ENCODE results near the gene GP1BB.

The GP1BB gene

GRCh38 chr22:19727310-19728150, 4.2 kb downstream of the GP1BB start:
- no peak for DNase-seq (ENCODE audit: low read depth, low spot score)

DNA sequence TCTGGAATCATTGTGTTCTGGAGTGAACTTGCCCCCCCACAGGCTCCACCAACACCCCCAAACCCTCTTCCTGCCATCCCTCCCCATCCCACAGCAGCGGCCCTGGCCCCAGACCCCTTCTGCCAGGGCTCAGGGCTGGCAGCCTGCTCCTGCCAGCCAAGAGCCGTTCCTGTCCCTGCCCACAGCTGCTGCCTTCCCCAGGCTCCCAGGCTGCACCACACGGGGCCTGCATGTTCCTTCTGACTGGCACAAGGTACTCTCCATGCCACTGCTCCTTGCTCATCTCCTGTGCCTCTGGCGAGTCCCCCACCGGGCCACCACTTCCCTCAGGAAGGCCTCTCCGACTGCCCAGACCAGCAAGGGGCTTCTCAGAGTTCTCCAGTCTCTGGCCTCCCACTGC, 4.9 kb downstream of the GP1BB start:
- no peak for DNase-seq (ENCODE audit: low read depth, low spot score)

GRCh38 chr22:19728836-19729235, 5.5 kb downstream of the GP1BB start:
- DNase-seq (ENCODE audit: low read depth, low spot score) = no peak

GRCh38 chr22:19729507-19729906, 6.2 kb downstream of the GP1BB start:
- DNase-seq (ENCODE audit: low read depth, low spot score) = no peak

DNA sequence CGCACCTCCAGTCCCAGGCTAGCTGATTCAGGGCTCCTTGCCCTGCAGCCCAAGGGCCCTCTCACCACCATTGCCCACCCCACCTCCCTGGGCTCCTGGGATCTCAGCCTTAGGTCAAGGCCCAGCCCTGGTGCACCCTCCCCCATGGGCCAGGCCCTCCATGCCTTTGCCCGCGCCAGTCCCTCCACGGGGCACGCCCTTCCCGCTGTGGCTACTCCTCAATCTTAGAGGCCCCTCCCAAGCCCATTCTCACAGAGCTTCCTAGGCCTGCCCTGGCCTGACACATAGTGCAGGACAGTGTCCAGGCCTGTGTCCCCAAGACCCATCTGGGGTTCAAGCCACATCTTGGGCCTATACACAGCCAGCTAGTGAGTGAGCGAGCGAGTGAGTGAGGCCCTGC, 6.9 kb downstream of the GP1BB start:
- DNase-seq (ENCODE audit: low read depth, low spot score) = no peak

DNA sequence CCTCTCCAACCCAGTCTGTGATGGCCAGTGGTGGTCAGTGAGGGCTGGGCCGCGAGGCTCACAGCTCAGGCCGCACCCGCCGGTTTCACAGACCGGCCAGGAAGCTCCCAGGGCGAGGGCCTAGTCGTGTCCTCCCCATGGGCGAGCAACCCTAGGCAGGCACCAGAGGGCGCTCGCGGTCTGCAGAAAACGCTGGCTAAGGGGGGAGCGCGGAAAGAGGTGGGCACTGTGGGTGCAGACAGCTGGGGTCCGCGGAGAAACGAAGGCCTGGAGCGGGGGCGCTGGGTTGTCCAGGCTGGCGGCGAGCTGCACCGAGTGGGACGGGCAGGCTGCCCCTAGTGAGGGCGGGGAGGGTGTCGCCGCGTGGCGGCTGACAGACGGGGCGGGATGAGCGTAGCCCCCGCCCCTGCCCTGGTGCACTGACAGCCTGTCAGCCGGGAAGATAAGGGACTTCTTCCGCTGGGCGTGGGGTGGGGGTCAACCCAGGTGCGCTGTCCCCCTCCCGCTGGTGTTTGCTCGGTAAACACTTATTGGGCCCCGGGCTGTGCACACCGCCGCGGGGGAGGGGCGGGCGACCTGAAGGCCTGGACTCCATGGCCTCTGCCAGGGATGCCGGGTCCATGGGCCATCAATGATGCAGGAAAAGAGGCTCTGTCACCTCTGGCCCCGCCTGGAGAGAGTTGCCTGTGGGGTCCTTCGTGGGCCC, 7.5 kb downstream of the GP1BB start:
- peak; percentile 89 for DNase-seq (ENCODE audit: low read depth, low spot score)

DNA sequence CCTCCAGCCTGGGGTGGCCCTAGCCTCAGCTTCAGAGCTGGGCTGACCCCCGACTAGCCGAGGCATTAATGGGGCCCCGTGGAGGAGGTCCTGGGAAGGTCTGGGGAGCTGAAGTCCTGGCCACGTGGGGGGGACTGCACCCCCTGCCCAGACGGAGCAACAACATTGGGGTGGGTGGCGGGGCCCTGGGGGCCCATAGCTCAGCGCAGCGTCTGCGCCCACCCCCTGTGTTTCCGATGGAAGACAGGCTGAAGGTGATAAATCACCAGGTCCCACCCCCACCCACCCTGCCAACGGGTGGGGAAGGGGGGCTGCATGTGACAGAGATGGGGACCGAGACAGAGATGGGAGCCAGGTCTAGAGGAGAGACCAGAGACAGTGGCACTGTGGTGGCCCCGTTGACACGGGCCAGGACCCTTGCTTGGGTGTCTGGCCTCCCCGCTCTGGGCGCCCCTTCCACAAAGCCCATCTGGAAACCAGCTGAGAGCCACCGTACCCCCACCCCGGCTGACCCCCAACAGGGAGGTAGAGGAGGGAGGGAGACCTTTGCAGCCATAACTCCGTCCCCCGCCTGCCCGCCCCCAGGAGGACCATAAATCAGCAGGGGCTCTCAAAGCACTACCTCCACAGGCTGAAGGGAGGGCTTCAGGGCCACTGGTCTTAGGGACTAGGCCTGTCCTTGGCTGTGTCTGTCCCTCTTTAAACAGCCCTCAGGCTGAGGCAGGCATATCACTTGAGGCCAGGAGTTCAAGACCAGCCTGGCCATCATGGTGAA, 8.2 kb downstream of the GP1BB start:
- no peak for DNase-seq (ENCODE audit: low read depth, low spot score)

DNA sequence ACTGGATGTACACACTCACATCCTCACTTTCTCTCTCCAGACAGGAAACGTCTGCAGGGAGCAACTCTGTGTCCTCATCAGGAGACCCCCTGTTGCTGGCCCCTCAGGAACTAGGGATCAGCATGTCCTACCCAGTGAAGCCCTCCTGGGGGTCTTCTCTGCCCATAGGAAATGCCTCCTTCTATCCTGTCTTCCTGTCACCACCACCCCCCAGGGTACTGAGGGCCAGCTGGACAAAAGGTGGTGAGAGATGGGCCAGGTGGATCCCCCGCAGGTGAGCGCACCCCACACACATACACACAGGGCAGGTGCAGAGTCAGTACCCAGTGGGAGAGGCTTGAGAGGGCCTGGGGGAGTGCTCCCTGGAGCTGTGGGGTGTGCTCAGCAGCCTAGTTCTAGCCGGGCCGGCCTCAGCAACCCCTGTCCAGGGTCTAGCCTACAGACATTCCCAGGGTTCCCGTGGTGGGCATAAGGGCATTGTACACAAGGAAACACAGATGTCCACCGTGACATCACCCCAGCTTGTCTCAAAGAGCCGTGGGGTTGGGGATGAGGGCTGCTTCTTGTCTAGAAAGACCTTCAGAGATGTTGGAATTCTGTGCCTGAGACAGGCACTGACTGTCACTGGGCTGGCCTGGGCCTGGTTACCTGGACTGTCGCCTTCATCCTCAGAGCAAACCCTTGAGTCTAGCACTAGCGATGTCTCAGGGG, 9.2 kb downstream of the GP1BB start:
- DNase-seq (ENCODE audit: low read depth, low spot score) = no peak

GRCh38 chr22:19733755-19734154, 10.4 kb downstream of the GP1BB start:
- no peak for DNase-seq (ENCODE audit: low read depth, low spot score)

GRCh38 chr22:19734163-19734562, 10.8 kb downstream of the GP1BB start:
- DNase-seq (ENCODE audit: low read depth, low spot score) = no peak

DNA sequence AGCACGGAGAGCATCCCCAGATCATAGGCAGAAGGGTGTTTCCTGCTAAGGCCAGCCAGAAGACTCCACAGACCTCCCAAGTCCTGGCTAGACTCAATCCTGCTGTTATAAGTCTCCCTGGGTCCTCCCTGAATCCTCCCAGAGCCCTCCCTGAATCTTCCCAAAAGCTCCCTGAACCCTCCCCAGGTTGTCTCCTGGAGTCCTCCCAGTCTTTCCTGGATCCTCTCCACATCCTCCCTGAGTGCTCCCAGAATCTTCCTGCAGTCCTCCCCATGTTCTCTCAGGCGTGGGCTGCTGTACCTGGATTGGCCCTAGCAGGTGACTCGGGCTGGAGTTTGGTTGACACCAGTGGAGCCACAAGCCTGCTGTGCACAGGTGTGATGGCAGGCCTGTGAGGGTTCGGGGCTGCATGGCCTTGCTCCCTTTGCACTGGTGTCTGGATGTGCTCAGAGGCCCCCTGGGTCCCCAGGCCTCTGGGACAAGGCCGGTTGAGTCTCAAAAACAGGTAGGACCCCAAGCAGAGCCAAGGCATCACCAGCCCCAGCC, 11.6 kb downstream of the GP1BB start:
- no peak for DNase-seq (ENCODE audit: low read depth, low spot score)

DNA sequence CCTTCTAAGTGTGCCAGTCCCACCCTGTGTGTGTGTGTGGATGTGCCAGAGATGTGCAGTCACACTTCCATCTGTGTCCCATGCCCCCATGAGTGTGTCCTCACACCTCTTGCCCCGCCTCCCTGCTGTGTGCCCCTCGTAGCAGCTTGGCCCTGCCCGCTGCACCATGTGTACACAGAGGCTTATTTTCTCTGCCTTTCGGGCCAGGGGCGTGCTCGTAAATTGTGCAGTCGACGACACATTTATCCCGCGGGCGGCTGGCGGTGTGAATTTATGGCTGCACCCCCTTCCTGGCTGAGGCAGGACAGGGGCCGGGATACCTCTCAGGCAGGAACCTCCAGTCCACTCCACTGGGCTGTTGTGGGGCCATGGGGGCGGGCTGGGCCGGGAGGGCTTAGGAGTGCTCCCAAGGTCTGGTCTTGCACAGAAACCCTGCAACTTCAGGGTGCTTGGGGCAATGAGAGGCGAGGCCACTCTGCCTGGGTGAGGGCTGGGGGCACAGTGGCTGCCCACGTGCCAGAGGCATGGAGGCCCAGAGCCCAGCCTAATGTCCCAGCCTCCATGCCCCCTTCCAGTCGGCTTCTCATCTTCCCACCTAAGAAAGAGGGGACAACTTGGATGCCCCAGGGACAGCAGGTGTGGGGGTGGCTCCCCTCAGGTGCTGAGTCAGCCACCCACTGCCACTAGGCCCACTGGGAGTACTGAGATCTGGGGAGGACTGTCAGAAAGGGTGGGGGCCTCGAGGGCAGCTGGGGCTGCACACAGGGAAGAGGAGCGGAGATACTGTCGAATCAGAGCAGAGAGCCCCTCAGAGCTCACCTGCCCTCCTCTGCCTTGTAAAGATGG, 12.5 kb downstream of the GP1BB start:
- no peak for DNase-seq (ENCODE audit: low read depth, low spot score)

DNA sequence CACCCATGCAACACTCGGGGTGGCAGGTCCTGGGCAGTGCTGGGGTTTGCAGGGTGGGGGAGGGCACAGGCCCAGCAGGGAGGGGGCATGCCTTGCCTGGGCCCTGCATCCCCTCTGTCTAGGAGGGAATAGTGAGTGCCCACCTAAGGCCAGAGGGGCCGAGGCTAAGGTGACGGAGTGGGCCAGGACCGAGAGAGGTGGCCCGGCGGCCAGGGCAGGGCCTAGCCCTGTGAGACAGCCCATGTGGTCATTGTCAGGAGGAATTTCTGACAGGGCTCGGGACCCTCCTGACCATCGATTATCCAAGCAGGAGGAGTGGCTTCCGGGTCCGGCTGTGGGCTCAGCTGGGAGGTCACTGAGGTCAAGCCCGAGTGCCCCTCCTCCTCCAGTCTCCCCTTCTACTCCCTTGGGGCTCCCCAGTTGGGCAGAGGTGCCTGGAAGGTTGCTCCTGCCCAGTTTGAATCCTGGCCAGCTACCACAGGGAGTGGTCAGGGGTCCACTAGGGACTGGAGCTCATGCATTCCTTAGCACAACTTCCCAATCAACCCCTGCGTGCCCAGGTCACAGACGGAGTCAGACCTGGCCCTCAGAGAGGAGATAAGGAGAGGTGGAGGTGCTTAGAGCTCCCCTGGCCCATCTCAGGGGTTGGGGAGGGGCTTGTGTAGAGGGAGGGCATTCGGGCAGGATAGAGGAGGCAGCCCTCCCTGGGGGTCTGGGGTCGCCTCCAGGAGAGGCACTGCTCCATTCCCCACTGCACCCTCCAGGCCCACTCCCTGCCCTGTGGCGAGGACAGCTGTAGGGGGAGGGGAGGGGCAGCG, 14.7 kb downstream of the GP1BB start:
- no peak for DNase-seq (ENCODE audit: low read depth, low spot score)

DNA sequence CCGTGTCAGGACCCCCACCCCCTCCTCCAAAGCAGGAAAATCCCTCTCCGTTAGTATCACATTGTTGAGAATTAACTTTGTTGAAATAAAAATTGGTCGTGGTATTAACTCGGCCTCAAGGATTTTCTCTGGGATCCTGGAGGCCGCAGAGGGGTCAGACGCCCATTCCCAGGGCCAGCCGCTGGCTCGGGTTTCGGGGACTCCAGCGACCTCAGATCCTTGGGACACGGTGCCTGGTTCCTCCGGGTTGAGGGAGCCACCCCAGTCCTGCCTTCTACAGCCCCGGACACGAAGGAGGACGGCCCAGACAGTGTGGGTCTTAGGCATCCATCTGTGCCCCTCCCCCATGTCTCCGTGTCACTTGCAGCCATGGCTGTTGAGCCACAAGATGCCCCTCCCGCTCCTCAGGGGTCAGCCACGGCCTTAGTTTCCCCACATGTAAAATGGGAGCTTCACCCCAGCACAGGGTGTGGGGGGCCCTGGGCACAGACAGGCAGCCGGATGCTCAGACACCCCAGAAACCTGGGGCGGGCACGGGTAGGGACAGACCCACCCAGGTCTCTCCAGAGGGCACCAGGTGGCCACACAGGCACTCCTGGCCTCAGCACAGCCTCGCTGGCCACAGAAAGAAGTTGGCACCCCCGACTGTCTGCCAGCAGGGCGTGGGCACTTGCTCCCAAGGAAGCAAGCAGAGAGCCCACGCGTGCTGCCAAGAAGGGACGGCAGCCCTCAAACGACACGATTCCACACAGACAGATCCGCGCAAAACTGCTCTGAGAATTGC, 15.5 kb downstream of the GP1BB start:
- no peak for DNase-seq (ENCODE audit: low read depth, low spot score)

DNA sequence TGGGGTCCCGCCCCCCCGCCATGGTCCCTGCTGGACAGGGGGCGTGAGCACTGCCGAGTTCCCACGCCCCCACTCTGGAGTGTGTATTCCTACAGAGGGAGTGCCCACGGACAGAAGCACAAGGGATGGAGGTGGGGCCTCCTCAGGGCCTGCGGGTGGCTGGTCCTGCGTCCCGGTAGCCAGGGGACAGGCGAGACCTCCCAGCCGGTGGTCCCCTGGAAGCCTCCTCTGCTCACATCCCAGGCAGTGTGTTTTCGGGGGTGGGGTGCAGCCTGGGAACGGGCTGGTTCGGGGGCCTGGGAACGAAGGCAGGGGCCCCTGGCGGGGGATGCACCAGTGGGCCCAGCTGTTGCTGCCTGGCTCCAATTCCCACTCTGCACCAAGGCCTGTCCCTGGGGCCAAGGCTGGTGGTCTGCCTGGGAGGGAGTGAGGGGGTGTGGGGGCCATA, 16.1 kb downstream of the GP1BB start:
- no peak for DNase-seq (ENCODE audit: low read depth, low spot score)

DNA sequence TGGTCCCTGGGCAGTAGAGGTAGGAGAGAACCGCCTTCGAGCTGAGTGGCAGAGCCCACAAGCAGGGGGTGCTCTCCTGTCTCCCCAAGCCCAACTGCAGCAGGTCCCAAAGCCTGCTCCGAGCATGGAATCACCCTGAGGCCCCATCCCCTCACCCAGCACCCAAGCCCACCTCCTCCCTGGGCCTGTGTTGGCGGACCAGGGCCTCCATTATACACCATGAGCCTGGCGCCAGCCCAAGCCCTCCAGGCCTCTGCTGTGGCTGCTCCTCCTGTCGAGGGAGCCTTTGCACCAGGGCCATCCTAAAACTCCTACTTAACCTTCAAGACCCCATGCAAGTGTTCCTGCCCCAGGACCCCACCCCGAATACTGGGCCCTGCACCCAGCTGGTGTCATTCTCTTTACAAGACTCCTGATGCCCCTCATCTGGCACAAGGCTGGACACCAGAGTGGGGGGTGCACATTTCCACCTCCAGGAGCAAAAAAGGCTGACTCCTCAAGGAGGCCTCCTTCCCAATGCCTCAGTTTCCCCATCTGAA, 16.6 kb downstream of the GP1BB start:
- no peak for DNase-seq (ENCODE audit: low read depth, low spot score)

- no peak for DNase-seq (ENCODE audit: low read depth, low spot score)
These were observed 17.2 kb downstream of the GP1BB start for GRCh38 chr22:19740586-19740985.

DNA sequence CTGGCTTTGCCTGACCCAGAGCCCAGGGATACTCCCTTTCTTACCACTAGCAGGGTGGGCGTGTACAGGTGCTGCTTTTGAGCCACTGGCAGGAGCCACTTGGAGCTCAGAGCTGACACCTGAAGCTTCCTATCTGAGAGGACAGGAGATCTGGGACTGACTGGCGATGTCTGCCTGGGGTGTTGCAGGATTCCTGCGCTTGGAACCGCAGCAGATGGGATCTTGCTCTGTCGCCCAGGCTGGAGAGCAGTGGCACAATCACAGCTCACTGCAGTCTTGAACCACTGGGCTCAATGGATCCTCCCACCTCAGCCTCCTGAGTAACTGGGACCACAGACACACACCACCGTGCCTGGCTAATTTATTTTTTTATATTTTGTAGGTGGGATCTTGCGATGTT, 17.7 kb downstream of the GP1BB start:
- no peak for DNase-seq (ENCODE audit: low read depth, low spot score)

Data from astrocyte of the hippocampus (primary cell).